Keratinocyte (primary cell): ENCODE results near the gene CASKIN2. TPM values are rescaled to one million over a fixed set of nuclear protein-coding genes. Genes with fewer than 3 reads are reported as not detected.

Experiments used
- DNase-seq: peaks from one replicate; pipeline ENCODE4 v3.0.0-alpha.2; 2011; ENCODE audit warnings: low read depth, missing footprints, low spot score
- FAIRE-seq: peaks from 2 replicates; lab custom pipeline; 2011; peaks lifted over from hg19 to GRCh38; lab: Jason Lieb, UNC
- H2AFZ ChIP-seq: 2 replicates; pipeline ENCODE4 v1.6.0; 2012; ENCODE audit warnings: low read length, control low read depth, inconsistent platforms; ENCODE audit not compliant: control insufficient read depth
- H3K27ac ChIP-seq: 2 replicates; pipeline ENCODE4 v1.5.1; 2011; ENCODE audit warnings: low read length; ENCODE audit not compliant: control insufficient read depth, insufficient read depth
- H3K27me3 ChIP-seq: 3 replicates; pipeline ENCODE4 v1.6.0; 2011; ENCODE audit warnings: low read length; ENCODE audit not compliant: control insufficient read depth, insufficient read depth; ENCODE audit errors: extremely low read depth
- H3K36me3 ChIP-seq, 2 experiments: 2 replicates in 1 of 2; 3 replicates in 1 of 2; pipeline ENCODE4 v1.5.1; 2011; ENCODE audit warnings: low read length in 2 of 2, mild to moderate bottlenecking in 1 of 2; ENCODE audit not compliant: control insufficient read depth in 2 of 2, insufficient read depth in 2 of 2; ENCODE audit errors: extremely low read depth in 1 of 2
- H3K4me1 ChIP-seq: 3 replicates; pipeline ENCODE4 v1.5.1; 2011; ENCODE audit warnings: low read length; ENCODE audit not compliant: control insufficient read depth, insufficient read depth; ENCODE audit errors: extremely low read depth
- H3K4me2 ChIP-seq: 3 replicates; pipeline ENCODE4 v1.6.0; 2011; ENCODE audit warnings: low read depth, low read length; ENCODE audit not compliant: control insufficient read depth, insufficient read depth; ENCODE audit errors: extremely low read depth
- H3K4me3 ChIP-seq, 3 experiments: fragments of 200-600 bp in 1 of 3; sonication (generic) in 1 of 3; 2 replicates in 2 of 3; 3 replicates in 1 of 3; pipeline ENCODE4 v1.5.1; 2011 to 2016; ENCODE audit warnings: low read length in 3 of 3, mild to moderate bottlenecking in 3 of 3, control low read depth in 2 of 3, inconsistent platforms in 1 of 3, low read depth in 1 of 3, mixed read lengths in 1 of 3, mixed run types in 1 of 3, moderate library complexity in 1 of 3; ENCODE audit not compliant: control insufficient read depth in 2 of 3, insufficient read depth in 2 of 3; ENCODE audit errors: extremely low read depth in 1 of 3
- H3K79me2 ChIP-seq: 2 replicates; pipeline ENCODE4 v1.6.0; 2012; ENCODE audit warnings: low read length; ENCODE audit not compliant: control insufficient read depth, insufficient read depth
- H3K9ac ChIP-seq: 3 replicates; pipeline ENCODE4 v1.6.0; 2011; ENCODE audit warnings: low read length; ENCODE audit not compliant: control insufficient read depth, insufficient read depth; ENCODE audit errors: extremely low read depth
- H3K9me1 ChIP-seq: 3 replicates; pipeline ENCODE4 v1.6.0; 2011; ENCODE audit warnings: low read length; ENCODE audit not compliant: control insufficient read depth, insufficient read depth; ENCODE audit errors: extremely low read depth
- H3K9me3 ChIP-seq: 2 replicates; pipeline ENCODE4 v1.5.1; 2012; ENCODE audit warnings: low read depth, low read length; ENCODE audit not compliant: control insufficient read depth
- H4K20me1 ChIP-seq: 3 replicates; pipeline ENCODE4 v1.6.0; 2011; ENCODE audit warnings: low read length; ENCODE audit not compliant: control insufficient read depth, insufficient read depth; ENCODE audit errors: extremely low read depth
- CTCF ChIP-seq, 3 experiments: IDR thresholded peaks in 1 of 3; conservative IDR thresholded peaks in 1 of 3; optimal IDR thresholded peaks in 1 of 3; 2 replicates in 2 of 3; 3 replicates in 1 of 3; pipeline versions ENCODE3 to v1.5.1; 2011; ENCODE audit warnings: low read length in 3 of 3, mild to moderate bottlenecking in 3 of 3, moderate library complexity in 2 of 3, control low read depth in 1 of 3, inconsistent platforms in 1 of 3; ENCODE audit not compliant: insufficient read depth in 2 of 3; ENCODE audit errors: extremely low read depth in 1 of 3
- EZH2 ChIP-seq: IDR thresholded peaks from one replicate; pipeline ENCODE4 v1.6.1; 2012; ENCODE audit warnings: inconsistent platforms, mild to moderate bottlenecking, low read length, moderate library complexity
- dilution Hi-C: fragments of 300-500 bp; cut with MboI; formaldehyde crosslinking; loops from one replicate; pipeline ENCODE4 v1.7.0; 2020; ENCODE audit warnings: low sequenced_read_pairs; ENCODE audit not compliant: extremely low pct_ligation_motif_present
- polyA plus RNA-seq, 5 experiments: library from polyadenylated mRNA; depleted of rRNA in 3 of 5; stranded (reverse) in 3 of 5; stranded (forward) in 1 of 5; unstranded in 1 of 5; fragments of >200 nt; gene quantifications; 1 replicate in 1 of 5; 2 replicates in 3 of 5; 3 replicates in 1 of 5; pipeline versions ENCODE4 v1.2.1 to v1.2.3, GENCODE V29; 2011 to 2012; ENCODE audit warnings: missing spikeins in 2 of 5, low read depth in 1 of 5, low replicate concordance in 1 of 5

Gene CASKIN2
- polyA plus RNA-seq, 1 donor (not counting 4 experiments of a cell fraction or from before 2014, with no cell fraction given) = 3.7 TPM

- Histone ChIP-seq H3K9me1 (no peaks in the 10 kb centered on the region), H3K4me3 (no peak overlapping the region), H3K9me3 (no peaks in the 10 kb centered on the region), H3K4me2 (no peak overlapping the region), H4K20me1 (no peaks in the 10 kb centered on the region), H2AFZ (no peak overlapping the region), H3K79me2 (no peaks in the 10 kb centered on the region), H3K9ac (no peak overlapping the region), H3K27me3 (no peaks in the 10 kb centered on the region), H3K36me3 (peaks cover 2 to 13% of the 10 kb centered on the region in 2 experiments), H3K27ac (no peak overlapping the region), H3K4me1 (peaks cover 5% of the 10 kb centered on the region)
- no peak for DNase-seq
- no peak for TF ChIP-seq EZH2
- no peak for FAIRE-seq
- dilution Hi-C loops = no loop called here
Observed at GRCh38 chr17:75476752-75477489, 38.4 kb downstream of the CASKIN2 start.

GRCh38 chr17:75476271-75476671, 39.1 kb downstream of the CASKIN2 start:
- dilution Hi-C loops = no loop called here
- Histone ChIP-seq H3K27ac (no peak overlapping the region), H2AFZ (no peak overlapping the region), H3K4me2 (no peak overlapping the region), H3K4me3 (no peak overlapping the region), H3K9ac (no peak overlapping the region), H3K4me1 (peaks cover 8% of the 10 kb centered on the region), H3K9me1 (no peaks in the 10 kb centered on the region), H3K27me3 (no peaks in the 10 kb centered on the region), H3K36me3 (peaks cover 2 to 14% of the 10 kb centered on the region in 2 experiments), H4K20me1 (no peaks in the 10 kb centered on the region), H3K79me2 (no peaks in the 10 kb centered on the region), H3K9me3 (no peaks in the 10 kb centered on the region)
- FAIRE-seq (no peak), DNase-seq (no peak)
- no peak for TF ChIP-seq EZH2
- TF ChIP-seq CTCF (optimal IDR thresholded peaks at IDR 0.05 in 1 of 3, IDR thresholded peaks at IDR 0.05 in 1 of 3, conservative IDR thresholded peaks at IDR 0.05 in 1 of 3; ENCODE audit: extremely low read depth in 1 of 3, insufficient read depth in 2 of 3, low read length in 3 of 3) = no peak
